DMS 273 treated with DMSO at 0.1 percent for 48 hours (cell line): ENCODE results near the gene SIK1.
"Not testable (repeated sequence)": the region's sequence is repeated elsewhere in the genome, so short reads cannot be mapped to it uniquely, and the experiment has no call there.

Experiments
- DNase-seq: peaks from one replicate; lab custom pipeline; 2025; lab: John Stamatoyannopoulos, UW

The SIK1 gene

DNA sequence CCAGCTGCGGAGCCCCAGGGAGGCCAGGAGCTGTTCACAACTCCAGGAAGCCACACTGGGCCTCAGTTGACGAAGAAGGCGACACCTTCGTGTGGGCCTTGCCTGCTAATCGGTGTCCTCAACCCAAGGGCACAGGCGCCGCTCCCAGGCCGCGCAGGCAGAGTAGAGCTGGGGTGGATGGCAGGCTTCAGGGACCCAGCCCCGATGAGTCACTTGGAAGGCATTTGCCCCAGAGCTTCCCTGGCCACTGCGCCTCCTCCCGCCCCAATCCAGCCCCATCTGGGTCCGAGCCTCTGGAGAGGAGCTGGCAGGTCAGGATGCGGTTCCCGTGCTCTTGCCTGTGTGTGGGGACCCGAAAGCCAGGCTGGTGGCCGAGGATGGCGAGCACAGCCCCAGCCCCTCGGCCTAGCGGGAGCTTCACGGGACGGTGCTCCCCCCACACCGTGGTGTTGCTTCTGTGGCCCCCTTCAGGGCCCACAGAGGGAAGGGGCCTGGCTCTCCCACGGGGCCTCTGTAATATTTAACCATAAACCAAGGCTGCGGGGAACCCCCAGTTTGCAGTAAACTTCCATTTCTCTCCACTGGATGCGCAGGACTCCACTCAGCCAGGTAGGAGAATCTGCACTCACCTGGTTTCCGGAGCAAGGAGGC lies 30.0 kb downstream of the SIK1 start:
- not testable (repeated sequence) for DNase-seq

DNA sequence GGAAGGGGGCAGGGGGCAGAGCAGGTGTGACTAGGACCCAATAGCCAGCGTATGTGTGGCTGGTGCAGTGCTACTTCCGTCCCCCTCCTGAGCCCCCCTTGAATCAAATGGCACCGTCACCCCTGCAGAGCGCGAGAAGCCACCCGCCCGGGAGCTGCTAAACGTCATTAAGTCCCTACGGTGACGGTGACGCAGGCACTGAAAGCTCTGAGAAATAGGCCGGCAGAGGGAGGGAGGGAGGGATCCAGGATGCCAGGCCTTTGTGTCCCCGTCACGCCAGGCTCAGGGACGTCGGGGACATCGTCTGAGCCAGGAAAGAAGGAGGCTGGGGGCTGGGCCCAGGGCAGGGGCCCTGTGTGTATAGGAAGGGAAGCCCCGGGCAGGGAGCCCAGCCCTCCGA lies 43.6 kb downstream of the SIK1 start:
- DNase-seq: not testable (repeated sequence)

DNA sequence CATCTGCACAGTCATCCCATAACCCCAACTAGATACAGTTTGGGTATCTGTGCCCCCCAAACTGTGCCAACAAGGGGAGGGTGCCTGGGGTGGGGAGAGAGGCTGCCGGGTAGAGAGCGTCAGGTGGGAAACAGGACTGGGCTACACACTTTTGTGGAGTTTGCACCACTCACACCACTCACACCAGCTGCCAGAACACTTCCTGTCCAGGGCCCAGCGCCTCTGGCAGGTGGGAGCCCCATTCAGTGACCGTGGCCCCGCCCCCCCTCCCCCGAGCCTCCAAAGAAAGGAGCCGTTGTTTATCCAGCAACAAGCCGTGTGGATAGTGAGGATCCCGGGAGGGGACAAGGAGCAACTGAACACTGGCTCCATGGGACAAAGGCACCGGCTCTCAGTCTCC lies 44.0 kb downstream of the SIK1 start:
- DNase-seq: not testable (repeated sequence)

DNA sequence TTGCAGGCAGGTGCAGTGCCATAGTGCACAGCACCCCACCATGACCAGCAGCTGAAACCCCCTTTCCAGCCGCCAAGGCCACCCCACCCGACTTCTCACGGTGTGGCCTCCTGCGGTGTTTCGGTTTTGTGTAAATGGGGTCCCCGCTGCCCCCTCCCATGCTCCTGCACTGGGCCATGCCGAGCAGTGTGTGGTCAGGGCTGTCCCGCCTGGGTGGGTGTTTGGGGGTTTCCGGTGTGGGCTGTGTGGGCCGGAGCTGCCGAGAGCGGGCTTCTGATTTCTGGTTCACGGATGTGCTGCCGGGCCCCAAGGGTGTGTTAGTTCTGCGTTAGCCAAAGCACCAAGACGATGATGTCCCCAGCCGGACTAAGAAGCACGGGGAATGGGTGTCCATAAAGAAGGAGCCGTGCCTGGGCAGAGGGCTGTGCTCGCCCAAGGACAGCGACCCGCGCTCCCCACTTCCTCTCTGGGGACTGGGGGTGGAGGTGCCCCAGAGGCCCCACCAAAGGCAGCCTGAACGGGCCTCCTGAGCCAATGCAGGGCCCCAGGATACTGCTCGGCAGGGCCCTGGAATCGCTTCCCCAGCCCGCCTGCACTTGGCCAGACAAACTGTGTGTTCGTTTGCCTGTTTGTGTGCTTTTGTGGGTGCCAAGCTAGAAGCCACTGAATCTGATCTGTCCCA lies 45.9 kb downstream of the SIK1 start:
- DNase-seq: not testable (repeated sequence)

DNA sequence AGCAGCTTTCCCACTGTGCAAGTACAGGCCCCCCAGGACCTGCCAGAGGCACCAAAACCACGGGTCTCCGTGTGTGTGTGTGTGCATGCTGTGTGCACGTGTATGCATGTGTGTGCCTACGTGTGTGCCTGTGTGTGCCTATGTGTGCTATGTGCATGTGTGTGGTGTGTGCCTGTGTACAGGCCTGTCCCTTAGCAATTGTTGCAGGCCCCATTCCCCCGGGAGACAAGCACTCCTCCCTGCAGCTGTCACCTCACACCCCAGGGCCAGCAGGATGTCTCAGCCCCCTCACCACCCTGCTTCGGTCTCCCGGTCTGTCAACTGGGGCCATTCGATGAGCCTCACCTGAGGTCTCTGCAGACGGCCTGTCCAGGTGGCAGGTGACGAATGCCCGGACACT lies 46.6 kb downstream of the SIK1 start:
- not testable (repeated sequence) for DNase-seq

DNA sequence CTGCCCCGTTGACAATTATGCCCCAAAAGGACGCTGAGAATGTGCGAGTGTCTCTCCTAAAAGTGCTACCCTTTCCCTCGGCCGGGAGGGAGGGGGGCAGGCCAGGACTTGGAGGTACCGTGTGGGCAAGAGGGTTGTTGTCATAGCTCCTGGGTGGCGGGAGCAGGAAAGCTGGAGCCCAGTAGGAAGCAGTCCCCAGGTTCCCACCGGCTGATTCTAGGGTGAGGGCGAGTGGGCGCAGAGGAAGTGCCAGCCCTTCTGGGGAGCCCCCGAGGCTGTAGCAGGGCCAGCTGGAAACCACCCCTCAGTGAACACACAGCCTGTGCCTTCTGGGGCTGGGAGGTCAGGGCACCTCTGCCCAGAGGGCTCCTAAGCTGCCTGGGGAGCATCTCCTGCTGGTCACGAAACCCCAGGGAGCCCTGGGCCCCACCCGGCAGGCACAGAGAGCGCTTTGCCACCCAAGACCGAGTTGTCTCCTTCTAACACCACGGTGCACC lies 47.3 kb downstream of the SIK1 start:
- not testable (repeated sequence) for DNase-seq

DNA sequence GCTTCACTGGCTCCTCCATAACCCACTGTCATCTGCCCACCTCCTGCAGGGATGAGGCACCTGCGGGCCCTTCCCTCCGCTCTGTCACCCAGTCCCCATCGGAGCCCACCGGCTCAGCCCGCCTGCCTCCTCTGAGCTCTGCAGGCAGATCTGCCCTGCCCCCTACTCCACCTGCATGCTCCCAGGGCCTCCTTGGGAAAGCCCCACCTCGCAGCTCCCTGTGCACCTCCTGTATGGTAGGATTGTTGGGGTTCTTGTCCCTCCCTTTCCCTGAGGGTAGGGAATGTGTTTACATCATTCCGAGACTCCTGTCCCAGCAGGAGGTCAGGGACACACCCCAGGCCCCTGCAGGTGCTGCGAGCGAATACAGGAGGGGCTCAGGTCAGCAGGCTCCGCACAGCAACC lies 50.5 kb downstream of the SIK1 start:
- DNase-seq: no peak

DNA sequence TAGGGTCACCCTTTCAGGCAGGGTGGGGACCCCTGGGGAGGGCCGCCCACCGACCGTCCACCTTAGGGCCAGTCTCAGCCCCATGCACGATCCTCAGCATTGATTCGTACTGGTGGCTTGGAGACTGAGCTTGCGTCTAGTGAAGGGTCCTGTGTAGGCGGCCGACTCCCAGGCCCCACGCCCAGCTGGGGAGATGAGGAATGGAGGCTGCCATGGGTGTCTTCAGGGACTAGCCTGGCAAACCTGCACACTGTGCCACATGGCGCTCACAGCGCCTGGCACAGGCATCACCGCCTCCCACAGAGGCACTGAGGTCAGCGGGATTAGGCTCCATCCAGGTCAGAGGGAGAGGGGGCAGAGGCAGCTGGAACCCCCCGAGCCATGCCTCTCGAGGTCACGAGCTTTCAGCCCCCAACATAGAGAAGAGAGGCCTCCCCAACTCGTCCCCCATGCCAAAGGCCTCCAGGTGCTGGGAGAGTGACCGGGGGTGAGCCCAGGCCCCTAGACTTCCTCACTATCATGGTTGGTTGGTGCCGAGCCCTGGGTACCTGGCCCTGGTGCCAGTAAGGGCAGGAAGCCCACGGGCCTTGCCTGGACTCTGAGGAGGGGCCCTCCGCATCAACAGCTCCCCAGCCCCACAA lies 51.0 kb downstream of the SIK1 start:
- no peak for DNase-seq

DNA sequence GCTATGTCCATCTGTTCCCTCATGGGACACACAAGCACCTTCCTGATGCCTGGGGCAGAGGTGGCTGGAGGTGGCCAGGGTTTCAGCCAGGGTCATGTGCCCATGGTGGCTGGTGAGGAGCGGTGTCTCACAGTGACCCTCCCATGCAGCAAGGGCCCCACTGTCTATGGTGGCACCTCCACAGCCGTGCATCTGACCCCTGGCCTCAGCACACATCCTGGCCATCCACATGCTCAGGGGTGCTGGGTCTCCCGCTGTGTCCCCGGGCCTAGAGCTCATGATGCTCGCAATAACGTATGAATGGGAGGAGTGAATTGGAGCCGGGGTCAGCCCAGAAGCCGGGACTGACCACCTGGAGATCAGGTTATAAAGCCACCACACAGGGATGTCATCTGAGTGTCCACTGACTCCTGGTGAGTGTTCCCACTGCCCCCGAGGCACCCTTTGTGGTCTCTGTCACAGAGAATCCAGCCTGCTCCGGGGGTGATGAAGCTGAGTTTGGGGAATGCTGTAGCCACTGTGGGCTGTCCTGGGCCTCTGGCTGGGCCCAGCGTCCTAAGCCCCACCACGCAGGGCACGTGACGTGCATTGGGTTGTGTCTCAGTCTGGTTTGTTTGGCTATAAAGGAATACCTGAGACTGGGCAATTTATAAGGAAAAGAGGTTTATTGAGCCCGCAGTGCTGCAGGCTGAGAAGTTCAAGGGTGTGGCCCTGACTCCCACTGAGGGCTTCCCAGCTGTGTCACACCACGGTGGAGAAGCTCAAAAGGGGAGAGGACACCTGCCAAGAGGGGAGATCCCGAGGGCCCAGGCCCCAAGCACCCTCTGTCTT lies 51.7 kb downstream of the SIK1 start:
- no peak for DNase-seq

DNA sequence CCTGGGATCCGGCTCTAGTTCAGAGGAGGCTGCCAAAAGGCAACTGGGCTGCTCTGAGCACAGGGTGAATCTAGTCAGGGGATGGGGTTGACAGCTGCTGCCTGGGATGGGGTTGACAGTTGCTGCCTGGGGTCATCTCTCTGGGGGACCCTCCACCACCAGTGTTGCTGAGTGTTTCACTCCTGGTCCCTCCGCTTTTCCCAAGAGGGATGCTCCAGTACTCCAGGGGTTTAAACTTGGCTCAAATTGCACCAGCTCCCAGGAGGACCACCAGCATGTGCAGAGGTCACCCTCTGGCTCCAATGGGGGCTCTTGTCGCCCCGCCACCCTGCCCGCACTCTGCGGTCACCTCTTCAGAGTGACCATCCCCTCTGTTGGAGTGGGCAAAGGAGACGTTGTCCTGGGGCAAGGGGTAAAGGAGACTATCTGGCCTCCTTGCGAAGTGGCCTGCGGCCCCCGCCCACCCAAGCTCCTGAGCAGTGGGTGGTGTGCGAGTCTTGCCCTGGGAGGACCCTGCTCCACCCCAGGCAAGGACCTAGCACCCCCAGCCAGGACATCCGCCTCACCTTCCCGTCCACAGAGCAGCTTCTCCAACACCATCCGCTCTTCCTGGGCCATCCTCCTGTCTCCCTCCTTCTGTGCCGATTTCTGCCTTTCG lies 52.6 kb downstream of the SIK1 start:
- DNase-seq: no peak

DNA sequence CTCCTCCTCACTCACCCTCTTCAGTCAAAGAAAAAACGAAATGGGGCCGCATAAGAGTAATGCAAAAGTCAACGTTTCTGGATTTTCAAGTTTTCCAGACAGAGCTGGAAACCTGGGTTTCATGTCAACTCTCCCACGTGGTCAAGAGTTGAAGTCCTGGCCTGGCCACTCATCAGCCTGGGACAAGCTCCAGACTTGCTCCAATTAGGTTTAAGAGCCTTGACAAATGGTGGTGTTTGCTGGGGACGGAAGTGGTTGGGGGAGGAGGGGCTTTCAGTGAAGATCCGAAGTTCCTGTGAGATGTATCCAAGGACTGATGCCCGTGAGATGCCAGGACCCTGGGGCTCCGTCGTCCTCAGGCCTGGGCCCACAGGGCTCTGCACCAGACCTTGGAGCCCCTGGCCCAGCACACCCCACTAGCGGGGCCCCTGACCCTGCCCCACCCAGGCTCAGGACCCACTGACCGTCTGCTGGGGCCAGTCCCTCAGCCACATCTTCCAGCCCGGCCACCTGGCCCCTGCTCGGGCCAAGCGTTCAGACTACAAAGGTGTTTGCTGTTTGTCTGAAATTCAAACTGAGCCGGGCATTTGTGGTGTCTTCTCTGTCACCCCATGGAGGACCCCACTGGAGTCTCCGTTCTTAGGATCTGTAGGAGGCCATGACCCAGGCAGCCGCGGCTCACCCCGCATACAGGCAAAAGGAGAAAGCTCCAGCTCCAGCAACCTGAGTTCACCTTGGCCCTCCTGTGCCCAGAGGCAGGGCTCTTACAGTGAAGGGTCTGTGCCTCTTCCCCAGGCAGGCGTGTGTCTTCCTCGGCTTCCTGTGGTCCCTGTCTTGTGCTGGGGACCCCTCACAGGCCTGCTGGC lies 53.3 kb downstream of the SIK1 start:
- DNase-seq: no peak

DNA sequence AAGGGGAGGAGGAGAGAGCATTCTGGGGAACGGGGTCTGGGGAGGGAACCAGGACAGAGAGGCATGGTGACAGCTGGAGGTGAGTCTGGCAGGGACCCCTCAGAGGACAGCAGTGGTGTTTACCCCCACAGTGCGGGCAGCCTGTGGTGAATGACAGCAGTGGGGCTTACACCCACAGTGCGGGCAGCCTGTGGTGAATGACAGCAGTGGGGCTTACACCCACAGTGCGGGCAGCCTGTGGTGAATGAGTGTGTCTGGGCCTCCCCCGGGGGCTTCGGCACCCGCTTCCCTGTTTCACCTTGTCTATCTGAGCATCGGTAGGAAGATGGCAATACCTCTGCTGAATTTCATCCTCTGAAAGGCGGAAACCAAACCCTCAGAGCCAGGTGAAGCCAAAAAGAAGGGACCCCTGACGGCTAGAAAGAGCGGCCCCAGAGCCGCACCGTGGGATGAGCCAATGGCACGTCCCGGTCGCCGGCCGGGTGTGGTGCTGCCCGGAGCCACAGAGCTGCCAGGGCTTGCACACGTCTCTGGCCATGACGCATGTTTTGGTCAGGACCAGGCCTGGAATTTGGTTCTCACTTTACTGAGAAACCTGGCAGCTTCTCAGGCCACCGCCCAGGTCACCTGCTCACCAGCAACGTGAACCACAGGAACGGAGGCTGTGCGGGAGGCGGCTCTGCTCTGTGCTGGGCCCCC lies 54.1 kb downstream of the SIK1 start:
- DNase-seq: no peak

DNA sequence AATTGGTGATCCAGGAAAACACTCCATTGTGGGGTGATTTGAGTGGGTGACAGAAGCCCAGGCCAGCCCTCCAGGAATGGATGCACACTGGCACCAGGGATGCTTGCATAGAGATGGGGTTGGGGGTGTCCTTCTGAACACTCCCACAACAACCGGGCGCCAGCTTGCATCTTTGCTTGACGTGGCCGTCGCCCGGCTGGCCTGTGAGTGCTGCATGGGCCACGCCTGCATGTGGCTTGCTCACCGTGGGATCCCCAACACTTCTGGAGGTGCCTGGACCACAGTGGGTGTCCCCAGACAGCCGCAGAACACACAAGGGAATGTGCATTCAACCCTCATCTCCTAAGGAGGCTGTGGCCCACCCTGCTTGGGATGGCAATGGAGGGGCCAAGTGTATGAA lies 55.1 kb downstream of the SIK1 start:
- no peak for DNase-seq

DNA sequence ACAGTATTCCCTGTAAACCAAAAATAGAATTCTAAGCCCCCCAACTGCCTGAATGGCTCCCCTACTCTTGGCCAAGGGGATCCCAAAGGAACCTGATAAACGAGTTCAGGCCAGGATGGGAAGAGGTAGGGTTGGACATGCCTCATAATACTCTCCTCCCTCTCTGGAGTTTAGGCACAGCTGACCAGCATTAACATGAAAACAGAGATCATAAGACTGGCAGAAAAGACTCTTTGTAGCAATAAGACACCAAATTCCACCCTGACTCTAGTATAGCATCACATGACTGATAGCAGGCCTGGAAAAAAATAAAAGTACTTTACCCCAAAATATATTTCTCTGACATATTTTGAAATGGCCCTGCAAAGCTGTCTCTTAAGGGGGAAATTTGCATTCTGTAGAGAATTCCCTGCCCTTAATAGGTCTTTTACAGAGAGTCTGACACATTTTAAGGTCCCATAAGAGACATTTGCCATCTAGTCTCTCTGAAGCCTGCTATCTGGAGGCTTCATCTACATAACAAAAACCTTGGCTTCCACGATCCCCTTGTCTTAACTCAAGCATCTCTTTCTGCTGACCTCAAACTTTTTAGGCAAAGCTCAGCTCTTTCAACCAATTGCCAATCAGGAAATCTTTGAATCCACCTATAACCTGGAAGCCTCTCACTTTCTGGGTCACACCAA lies 55.9 kb downstream of the SIK1 start:
- no peak for DNase-seq

DNA sequence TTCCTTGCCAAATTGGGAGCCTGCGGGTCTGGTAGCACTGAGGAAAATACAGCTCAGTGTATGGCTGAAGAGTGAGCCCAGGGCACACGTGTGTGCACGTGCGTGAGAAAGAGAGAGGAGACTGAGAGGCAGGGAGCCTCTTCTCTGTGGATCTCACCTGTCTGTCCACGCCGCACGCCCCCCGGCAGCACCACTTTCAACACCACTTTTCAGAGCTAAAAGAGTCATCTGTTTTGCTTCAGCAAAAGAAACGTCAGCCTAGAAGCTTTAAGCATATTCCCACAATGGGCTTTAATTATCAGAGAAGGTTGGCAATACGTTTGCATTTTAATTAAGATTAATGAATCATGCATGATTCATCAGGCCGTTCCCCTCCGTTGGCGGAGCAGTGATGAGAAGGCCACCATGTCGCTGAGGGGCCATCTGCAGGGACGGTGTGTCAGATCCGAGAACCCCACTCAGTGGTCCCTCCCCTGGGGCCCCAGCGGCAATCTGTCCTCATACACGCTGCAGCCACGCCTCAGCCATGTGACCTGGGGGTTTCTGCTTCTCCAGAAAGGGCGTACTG lies 56.8 kb downstream of the SIK1 start:
- DNase-seq: no peak

DNA sequence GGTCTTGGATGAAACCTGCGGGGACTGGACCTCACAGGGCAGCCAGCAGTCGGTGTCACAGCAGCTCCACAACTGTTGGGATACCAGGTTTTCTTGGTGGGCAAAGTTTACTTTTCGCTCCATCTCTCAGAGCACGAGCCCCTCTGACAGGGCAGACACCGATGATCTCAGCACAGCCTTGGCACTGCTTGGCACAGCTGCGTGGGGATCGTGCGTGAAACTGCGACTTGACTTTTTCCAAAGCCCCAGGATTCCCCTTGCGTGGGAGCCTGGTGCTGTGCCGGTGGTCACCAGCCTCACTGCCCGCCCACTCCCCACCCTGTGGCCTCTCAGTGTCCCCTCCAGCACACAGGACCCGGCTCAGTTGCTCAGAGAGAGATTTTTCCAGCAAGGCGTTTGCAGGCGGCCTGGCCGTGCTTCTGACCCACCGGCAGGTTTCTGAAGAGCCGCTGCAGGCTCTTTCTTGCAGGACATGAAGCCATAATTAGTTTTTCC lies 57.3 kb downstream of the SIK1 start:
- DNase-seq: no peak

DNA sequence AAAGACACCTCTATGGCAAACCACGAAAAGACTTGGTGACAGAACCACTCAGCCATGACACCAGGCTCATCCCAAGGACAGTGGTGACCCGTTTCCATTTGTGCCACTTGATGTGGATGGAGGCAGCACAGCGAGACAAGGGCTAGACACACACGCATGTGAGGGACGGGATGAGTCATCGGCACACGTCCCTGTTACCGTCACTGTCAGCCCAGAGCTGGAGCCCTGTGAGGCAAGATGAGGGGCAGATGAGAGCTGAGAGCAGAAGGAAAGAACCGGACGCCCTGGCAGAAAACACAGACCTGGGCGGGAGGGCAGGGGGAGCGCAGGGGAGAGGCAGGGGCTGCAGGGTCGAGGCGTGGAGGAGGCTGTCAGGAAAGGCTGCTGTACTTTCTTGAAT lies 57.8 kb downstream of the SIK1 start:
- no peak for DNase-seq

DNA sequence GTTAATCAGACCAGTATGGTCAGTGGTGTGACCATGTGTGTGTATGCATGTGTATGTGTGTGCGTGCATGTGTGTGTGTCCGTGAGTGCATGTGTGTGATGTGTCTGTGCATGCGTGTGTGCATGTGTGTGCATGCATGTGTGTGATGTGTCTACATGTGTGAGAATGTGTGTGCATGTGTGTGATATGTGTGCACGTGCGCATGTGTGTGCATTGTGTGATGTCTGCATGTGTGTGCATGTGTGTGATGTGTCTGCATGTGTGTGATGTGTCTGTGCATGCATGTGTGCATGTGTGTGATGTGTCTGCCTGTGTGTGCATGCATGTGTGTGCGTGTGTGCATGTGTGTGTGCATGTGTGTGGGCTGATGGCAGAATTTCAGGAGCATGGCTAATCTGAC lies 58.2 kb downstream of the SIK1 start:
- no peak for DNase-seq

DNA sequence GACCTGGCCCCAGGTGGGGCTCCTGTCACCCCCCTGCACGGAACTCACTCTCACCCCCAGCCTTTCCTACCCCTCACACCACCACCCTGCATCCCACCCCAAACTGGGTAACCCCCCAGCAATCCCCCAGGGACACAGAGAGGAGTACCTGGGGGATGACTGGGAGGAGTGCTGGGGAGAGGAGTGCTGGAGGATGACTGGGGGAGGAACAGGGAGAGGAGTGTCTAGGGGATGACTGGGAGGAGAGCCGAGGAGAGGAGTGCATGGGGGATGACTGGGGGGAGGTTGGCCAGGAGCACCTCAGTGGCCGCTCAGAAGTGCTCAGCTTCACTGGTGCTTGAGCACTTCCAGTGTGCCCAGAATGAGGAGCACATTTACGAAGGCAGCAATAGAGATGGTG lies 59.1 kb downstream of the SIK1 start:
- DNase-seq: no peak
